Activated T-helper 1 cell treated with anti-CD3 and anti-CD28 coated beads, Interleukin-2, amount 50 U/mL, for 16 hours (primary cell): ENCODE results near the gene REEP1.

Experiments used
- DNase-seq, 2 donors: peaks; one replicate each; pipeline ENCODE4 v3.0.0-alpha.2; 2020; ENCODE audit warnings: low read depth in 1 of 2, low spot score in 1 of 2

REEP1 gene

GRCh38 chr2:86337244-86337835 lies at the start of gene REEP1:
REEP1 (minus strand) TSS chr2:86337626; CDS start chr2:86337510, 116 bp downstream.
- no peak for DNase-seq

GRCh38 chr2:86383844-86384243 lies 46.4 kb upstream of the REEP1 start:
- no peak for DNase-seq

GRCh38 chr2:86382698-86383097 lies 45.3 kb upstream of the REEP1 start:
- no peak for DNase-seq

- no peak for DNase-seq
These were observed 44.7 kb upstream of the REEP1 start for GRCh38 chr2:86382108-86382507.

- DNase-seq = no peak
These were observed 41.0 kb upstream of the REEP1 start for GRCh38 chr2:86378469-86378868.

- DNase-seq = no peak
These were observed 38.2 kb upstream of the REEP1 start for GRCh38 chr2:86375623-86376022.

GRCh38 chr2:86372641-86373502 lies 35.4 kb upstream of the REEP1 start:
- no peak for DNase-seq

GRCh38 chr2:86372133-86372532 lies 34.7 kb upstream of the REEP1 start:
- no peak for DNase-seq

GRCh38 chr2:86371527-86371926 lies 34.1 kb upstream of the REEP1 start:
- DNase-seq = no peak

GRCh38 chr2:86370579-86370978 lies 33.2 kb upstream of the REEP1 start:
- no peak for DNase-seq

GRCh38 chr2:86368161-86368824 lies 30.9 kb upstream of the REEP1 start:
- DNase-seq = peak in 1 of 2 donors; percentile 9

- DNase-seq = no peak
These were observed 30.0 kb upstream of the REEP1 start for GRCh38 chr2:86367499-86367777.

- no peak for DNase-seq
These were observed 29.4 kb upstream of the REEP1 start for GRCh38 chr2:86366651-86367498.

GRCh38 chr2:86364894-86365293 lies 27.5 kb upstream of the REEP1 start:
- no peak for DNase-seq

GRCh38 chr2:86360776-86361175 lies 23.4 kb upstream of the REEP1 start:
- DNase-seq = no peak

- DNase-seq = no peak
These were observed 21.5 kb upstream of the REEP1 start for GRCh38 chr2:86358957-86359356.

- no peak for DNase-seq
These were observed 20.1 kb upstream of the REEP1 start for GRCh38 chr2:86357392-86357963.

- no peak for DNase-seq
These were observed 15.3 kb upstream of the REEP1 start for GRCh38 chr2:86352727-86353221.

GRCh38 chr2:86352137-86352726 lies 14.8 kb upstream of the REEP1 start:
- DNase-seq = no peak

- no peak for DNase-seq
These were observed 13.3 kb upstream of the REEP1 start for GRCh38 chr2:86350751-86351150.

- no peak for DNase-seq
These were observed 10.0 kb upstream of the REEP1 start for GRCh38 chr2:86347401-86347800.
